Loucy (cell line): ENCODE measurements around the gene PATE2.

Source experiments
- CTCF ChIP-seq: fragments of 200-600 bp; sonication (generic); conservative IDR thresholded peaks from 2 replicates; pipeline ENCODE4 v1.5.1; 2014; ENCODE audit warnings: mild to moderate bottlenecking, antibody characterized with exemption, low read length
- EZH2phosphoT487 ChIP-seq: fragments of 200-600 bp; IDR thresholded peaks from 2 replicates; pipeline ENCODE4 v1.6.1; 2018; ENCODE audit warnings: antibody characterized with exemption, mild to moderate bottlenecking, moderate library complexity, borderline replicate concordance

- TF ChIP-seq CTCF, result no peak
- no peak for TF ChIP-seq EZH2phosphoT487
Observed at GRCh38 chr11:125768336-125769046, 10.1 kb downstream of the PATE2 start.
